ENCODE measurements around the gene HS6ST3.

- no peak for TF ChIP-seq EZH2 (IDR thresholded peaks at IDR 0.05; ENCODE audit: insufficient read depth, poor library complexity, severe bottlenecking)
- no peak for TF ChIP-seq EZH2phosphoT487 (IDR thresholded peaks at IDR 0.05; ENCODE audit: insufficient read depth, low read depth)
These were observed 290.1 kb downstream of the HS6ST3 start for GRCh38 chr13:96379967-96380366.

Measured in GM23248 (cell line).